Ammon's horn (tissue), 1 donor: ENCODE results near the gene SOX21.
"Not testable (repeated sequence)": the region's sequence is repeated elsewhere in the genome, so short reads cannot be mapped to it uniquely, and the experiment has no call there.

ENCODE experiments used
- DNase-seq: peaks from one replicate; pipeline ENCODE4 v3.0.0-alpha.2; 2016; ENCODE audit warnings: low spot score

The SOX21 gene

DNA sequence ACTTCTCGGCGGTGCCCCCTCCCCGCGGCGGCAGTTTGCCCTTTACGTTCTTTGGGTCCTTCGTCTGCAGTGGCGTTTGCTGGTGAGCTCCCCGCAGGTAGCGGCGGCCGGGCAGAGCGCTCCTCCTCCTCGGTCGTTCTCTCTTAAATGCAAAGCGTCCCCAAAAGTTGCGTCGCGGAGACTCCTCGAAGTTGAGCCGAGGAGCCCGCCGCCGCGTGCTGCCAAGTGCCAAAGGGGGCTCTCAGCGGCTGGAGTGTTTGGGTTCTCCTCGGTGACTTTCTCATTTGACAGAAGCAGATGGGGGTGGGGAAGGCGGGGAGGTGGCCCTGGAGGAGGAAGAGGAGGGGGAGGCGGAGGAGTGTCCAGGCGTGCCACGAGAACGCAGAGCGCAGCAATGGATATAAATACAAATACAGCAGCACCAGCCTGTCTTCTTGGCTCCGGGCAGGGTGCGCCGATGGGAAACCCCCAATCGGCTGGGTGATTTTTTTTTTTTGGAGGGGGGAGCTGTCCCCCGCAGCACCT is at the start of gene SOX21:
Gene SOX21 (minus strand): TSS at position 259 of the 525 bp plus-strand sequence. CDS start 496 bp downstream, outside the sequence.
- DNase-seq = peak; percentile 69

DNA sequence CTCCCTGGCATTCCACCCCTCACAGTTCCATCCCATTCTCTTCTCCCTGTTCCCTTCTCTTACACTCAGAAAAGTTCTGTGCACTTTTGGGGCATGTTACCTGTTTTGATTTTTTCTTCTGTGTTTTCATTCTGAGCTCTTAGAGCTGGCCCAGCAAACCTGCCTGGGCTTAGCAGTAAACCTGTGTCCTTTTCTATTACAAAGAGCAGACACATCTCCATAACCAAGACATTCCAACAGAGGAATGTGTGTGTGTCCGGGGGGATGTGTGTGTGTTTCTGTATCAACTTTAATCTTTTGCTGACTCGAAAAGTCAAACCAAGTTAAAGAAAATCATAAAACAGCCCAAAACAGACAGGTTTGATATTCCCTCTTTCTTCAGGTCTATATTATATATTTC is 49.1 kb upstream of the SOX21 start:
- no peak for DNase-seq

DNA sequence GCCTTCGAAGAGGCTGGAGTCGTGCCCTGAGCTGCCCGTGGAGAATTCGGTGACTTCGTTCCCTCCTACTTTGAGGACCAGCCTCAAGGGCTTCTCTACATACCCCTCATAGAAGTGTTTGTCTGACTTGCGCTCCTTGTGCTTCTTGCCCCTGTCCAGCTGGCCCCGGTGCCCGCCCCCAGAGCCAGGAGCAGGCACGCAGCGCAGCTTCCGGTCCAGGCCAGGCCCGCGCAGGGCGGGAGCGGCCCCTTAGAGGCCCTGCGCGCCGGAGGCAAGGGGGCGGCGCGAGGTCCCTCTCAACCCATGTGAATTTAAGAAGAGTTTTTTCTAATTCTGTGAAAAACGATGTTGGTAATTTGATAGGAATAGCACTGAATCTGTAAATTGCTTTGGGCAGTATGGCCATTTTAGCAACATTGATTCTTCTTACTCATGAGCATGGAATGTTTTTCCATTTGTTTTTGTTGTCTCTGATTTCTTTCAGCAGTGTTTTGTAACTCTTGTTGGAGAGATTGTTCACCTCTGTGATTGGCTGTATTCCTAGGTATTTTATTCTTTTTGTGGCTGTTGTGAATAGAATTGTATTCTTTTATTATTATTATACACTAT is 46.9 kb upstream of the SOX21 start:
- no peak for DNase-seq

DNA sequence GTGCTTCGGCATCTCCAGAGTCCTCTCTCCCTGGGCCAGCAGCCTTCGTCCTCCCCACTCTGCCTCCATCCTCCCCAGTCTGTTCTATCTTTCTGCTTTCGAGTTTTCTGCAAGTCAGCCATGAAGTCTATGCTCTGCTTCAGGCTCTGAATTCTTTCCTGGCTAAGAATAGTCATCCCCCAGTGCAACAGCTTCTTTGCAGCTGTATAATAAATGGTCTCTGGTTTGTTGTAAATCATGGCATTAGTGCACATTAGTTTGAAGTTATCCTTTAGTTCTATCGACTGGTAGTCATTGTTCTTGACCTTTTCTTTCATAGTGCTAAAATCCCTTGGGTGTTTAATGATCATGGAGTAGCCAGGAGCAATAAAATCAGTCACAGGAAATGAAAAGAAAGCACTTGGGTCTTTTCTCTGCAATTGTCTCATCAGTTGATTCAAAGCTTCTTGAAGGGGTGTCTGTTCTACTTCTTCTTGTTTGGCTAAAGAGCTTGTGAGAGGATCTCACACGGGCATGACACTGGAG is 46.2 kb upstream of the SOX21 start:
- DNase-seq = no peak

DNA sequence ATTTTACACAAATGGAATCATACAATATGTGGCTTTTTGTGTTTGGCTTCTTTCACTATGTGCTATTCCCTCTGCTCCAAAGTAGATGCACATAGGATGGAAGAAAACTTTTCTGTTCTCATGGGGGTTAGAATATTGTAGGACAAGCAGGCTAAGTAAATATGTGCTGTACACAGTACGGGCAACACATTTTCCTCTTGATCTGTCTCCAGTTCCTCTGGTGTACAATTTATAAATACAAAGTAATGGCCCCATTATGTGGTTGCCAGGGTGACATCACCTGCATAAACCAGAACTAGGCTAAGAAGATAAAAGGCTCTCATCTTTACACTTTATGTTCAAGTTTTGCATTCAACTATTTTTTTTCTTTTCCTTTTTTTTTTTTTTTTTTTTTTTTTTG is 41.0 kb upstream of the SOX21 start:
- no peak for DNase-seq

DNA sequence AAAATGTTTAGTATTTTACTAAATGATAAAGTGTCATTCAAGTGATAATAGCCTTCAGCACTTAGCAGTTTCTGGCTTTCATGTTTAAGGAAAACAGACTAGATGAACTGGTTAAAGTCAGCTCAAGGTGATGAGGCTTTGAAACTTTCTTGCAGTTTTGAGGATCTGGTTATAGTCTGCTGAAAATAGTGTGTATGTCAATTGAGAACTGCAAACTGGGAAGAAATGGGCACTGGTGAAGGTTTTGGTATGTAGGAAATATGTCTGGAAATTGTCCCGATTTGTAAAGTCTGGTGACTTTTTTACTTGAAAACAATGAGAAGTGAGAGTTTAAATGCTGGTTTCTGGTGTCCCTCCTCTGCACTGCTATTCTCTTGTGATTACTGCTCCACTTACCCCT is 36.8 kb upstream of the SOX21 start:
- DNase-seq = no peak

DNA sequence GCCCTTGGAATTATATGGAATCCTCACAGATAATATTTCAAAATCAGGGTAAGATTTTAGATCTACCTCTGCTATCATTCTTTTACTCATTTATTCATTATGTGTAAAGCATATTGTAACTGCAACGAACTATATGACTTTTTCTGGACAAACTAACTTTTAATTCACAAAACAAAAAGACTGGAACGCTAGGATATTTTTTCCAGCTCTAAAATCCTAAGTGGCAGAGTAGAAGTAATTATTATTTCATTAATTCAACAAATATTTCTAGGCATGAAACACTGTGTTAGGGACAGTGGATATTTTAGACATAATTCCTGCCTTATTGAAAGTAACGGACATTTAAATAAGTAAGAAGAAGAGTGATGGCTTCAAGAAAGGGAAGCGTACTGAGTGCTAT is 26.9 kb upstream of the SOX21 start:
- no peak for DNase-seq

DNA sequence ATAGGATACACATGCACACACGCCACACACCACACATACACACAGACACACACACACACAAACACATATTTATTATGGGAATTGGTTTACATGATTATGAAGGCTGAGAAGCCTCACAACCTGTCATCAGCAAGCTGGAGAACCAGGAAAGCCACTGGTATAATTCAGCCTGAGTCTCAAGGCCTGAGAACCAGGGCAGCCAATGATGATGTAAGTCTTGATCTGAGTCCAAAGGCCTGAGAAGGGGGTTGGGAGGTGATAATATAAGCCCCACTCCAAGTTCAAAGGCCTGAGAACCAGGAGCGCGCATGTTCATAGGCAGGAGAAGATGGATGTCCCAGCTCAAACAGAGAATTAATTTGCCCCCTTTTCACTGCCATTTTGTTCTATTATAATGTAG is 18.7 kb upstream of the SOX21 start:
- DNase-seq = no peak

DNA sequence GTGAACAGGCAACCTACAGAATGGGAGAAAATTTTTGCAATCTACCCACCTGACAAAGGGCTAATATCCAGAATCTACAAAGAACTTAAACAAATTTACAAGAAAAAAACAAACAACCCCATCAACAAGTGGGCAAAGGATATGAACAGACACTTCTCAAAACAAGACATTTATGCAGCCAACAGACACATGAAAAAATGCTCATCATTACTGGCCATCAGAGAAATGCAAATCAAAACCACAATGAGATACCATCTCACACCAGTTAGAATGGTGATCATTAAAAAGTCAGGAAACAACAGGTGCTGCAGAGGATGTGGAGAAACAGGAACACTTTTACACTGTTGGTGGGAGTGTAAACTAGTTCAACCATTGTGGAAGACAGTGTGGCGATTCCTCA is 17.6 kb upstream of the SOX21 start:
- DNase-seq = not testable (repeated sequence)

DNA sequence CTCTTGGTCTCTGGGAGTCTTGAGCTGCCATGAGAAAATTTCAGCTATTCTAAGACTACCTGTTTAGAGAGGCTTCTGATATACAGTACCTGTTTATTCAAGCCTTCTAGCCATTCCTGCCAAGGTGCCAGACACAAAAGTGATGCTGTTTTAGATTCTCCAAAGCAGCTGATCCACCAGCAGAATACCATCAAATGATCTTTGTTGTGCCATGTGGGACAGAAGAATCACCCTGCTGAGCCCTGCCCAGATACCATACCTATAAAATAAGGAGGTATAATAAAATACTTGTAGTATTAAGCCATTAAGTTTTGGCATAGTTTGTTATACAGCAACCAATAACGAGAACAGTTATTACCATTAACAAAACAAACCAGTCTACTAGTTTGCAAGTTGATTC is 14.1 kb upstream of the SOX21 start:
- no peak for DNase-seq

DNA sequence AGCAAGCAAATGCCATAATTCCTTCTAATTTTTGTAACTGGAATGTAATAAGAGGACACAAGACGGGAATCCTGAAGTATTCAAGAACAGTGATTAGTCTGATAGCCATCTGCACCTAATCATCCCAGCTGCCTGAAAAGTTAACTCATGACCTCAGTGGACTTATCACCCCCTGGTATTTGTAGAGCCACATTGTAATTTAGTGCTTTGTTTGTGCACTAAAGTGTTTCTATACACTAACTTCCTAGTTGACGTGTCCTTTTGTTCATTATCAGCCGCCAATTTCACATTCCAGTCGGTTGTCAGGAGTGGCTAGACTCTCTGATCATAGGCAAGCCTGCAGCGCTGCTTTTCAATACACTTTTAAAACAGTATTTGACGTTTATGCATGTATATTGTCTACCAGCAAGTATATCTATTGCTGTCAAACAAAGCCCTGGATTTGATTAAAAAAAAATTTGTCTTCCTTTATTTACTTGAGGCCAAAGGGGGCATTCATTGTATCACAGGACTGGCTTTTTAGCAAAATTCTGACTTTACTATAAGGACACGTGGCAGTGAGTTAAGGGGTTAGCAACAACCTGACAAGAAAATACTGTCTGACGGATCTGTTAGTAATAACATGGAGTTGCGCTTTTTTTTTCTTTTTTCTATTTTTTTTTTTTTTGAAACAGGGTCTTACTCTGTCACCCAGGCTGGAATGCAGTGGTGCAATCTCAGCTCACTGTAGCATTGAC is 10.4 kb upstream of the SOX21 start:
- DNase-seq = no peak

DNA sequence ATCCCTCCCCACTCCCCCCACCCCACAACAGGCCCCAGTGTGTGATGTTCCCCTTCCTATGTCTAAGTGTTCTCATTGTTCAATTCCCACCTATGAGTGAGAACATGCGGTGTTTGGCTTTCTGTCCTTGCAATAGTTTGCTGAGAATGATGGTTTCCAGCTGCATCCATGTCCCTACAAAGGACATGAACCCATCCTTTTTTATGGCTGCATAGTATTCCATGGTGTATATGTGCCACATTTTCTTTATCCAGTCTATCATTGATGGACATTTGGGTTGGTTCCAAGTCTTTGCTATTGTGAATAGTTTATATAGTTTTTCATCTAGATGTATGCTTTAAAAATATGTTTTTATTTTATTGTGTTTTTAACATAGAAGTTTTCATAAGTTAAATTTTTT is 6.4 kb upstream of the SOX21 start:
- not testable (repeated sequence) for DNase-seq

DNA sequence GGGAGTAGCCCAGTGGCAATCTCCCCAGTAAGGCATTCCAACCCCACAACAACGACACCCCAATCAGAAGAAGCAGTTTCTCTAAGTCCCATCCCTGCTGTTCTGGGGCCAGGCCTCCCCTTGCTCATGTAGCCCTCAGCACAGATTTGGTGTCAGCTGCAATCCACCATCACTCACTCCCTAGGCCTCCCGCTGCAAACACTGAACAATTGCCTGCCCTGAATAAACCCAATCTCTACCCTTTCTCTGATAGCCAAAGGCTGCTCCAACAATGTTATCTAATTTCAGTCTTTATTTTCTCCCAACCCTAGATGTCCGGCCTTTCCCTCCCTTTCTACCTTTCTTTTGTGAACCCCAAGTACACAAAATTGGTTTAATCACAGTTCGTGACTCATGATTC is 5.6 kb upstream of the SOX21 start:
- DNase-seq = no peak

DNA sequence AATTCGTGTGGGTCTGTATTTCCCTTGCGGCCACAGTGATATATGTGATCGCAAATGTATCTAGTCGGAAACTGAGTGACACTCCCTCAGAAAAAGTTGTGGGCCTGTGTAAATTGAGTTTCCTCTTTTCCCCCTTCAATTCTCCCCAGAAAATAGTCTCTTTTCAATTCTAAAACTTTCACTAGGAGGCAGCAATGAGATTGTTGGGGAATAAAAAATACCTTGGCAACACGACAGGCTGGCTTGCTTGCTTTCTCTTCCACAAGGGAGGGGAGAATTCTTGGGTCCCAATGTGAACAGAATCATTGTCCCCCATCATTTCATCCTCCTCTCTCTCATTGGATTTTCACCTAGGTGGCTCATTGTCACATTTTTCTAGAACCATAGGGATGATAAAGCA is 3.7 kb upstream of the SOX21 start:
- no peak for DNase-seq

DNA sequence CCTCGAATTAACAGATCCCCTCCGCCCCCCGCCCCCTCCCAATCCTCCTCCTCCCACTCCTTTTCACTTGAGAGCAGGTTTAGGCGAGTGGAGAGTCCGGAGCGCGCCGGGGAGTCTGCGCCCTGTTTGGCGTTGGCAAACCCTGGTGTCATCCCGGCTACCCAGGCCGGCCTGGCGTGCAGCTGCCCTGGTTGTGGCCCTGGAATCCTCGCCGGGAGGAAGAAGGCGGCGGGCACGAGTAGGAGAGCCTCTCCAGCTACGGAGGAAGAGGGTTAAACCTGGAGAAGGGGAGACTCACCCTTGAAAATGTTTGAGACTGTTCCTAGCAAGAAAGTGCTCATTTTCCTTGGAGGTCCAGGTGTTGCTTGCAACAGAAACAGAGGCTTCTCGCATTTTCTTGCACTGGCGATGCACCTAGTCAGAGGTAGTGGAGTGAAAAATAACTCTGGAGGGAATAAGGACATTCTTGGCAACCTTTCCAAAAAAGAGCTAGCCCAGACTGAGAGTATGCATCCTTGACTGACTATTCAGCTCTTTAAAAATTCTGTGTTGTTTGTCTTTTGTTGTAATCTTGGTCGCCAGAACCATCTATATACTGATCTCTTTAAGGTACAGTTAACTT is 1.3 kb upstream of the SOX21 start:
- DNase-seq = no peak

DNA sequence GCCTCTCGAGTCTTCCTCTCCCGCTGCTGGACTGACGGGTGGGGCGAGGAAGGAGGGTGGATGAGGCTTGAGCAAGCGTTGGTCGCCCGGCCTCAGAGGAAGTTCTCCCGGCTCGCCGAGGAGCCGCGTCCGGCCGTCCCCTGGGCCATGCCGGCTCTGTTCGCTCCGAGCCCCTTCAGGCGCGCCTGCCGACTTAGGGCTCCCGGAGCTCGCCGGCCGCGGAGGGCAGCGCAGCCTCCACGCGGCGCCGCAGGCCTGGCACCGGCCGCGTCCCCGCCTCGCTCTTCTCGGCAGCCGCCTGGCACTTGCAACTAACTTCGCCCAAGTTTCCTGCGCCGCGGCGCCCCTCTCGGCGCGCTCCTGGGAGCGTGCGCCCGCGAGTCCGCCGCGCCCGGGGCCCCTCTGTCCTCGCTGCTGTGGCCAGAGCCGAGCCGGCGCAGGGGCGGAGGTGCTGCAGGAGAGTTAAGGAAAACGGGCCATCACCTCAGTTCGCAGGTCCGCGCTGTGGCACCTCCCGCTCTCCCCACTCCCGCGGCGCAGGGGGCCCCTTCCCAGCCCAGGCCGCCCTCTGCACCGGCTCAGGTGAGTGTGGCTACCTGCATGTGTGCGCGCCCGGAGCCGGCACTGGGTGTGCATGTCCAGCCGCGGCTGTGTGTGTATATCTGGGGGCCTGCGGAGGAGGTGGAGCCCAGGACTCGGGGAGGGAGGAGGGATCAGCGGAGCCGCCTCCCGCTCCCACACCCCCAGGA is 641 bp upstream of the SOX21 start:
- DNase-seq = peak; percentile 75

DNA sequence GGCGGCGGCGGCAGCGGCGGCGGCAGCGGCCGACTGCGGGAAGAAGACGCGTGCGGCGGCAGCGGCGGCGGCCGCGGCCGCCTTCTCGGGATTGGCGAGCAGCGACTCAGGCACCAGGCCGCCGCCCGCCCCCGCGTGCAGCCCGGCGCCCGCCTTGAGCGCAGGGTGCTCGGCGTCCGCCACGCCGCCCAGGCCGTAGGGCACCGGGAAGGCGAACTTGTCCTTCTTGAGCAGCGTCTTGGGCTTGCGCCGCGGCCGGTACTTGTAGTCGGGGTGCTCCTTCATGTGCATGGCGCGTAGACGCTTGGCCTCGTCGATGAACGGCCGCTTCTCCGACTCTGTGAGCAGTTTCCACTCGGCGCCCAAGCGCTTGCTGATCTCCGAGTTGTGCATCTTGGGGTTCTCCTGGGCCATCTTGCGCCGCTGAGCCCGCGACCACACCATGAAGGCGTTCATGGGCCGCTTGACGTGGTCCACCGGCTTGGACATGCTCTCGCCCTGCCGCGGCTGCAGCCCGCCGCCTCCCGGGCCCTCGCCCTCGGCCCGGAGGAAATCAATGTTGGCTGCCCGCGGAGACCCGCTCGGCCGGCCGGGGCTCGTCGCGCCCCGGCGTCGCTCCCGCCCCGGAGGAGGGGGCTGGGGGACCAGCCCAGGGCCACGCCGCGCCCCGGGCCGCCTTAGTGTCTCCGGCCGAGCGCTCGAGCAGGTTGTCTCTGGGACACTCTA is 621 bp downstream of the SOX21 start:
- no peak for DNase-seq

DNA sequence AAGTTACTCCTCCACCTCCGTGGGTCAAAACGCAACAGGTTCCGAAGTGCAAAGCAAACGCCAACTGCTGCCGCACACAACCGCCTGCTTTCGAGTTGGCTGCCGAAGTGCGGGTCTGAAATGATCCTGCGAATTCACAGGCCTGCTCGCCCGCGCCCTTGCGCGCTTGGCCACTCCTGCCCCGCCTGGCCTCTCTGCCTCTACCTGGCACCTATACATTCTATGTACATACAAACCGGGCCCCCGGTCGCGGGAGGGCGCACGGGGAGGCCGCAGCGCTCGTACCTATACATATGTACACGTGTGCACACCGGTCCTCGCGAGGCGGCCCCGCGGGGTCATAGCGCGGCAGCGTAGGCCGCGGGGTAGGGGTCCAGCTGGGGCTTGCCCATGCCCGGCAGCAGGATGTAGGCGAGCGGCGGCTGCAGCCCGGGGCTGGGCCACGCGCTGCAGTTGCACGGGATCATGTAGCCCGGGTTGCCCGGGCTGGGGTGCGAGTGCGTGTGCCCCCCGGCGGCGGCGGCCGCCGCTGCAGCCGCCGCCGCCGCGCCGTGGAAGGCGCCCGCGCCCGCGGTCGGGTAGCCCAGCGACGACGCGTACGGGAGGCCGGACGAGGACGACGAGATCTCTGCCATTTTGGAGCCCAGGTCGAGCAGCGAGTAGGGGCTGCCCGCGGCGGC is 1.3 kb downstream of the SOX21 start:
- no peak for DNase-seq

DNA sequence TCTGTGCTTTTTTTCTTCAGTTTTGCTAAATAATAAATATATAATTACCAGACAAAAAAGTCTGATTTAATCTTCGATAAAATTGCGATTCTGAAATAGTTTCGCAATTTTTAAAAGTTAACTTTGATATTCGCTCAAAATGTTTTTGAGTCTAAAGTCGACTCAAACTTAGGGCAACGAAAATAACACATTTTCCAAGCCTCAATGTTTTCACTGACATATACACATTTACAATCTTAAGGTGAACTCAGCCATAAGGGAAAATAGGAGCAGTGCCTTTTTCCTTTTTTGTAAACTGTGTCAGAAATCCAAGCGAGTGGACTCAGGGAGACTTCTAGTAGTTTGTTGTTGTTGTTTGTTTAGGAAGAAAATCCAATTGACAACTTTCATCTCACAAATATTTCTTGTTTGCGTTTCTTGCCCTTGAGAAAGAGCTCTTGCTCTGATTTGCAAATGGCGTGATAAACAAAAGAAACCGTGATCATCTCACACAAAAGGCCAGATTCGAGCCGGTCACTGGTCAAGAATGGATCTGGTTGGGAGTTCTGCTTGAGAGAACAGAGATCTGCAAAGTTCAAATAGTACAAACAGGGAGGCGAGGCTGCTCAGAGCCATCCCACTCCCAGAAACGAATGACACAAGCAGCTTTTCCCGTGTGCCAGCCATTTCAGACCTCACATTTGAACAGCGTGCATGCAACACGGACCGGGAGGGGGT is 2.1 kb downstream of the SOX21 start:
- DNase-seq = no peak
